Measurements from ENCODE around the gene POPDC2. TPM values are rescaled to one million over a fixed set of nuclear protein-coding genes. Genes with fewer than 3 reads are reported as not detected.

The POPDC2 gene
- polyA plus RNA-seq, 1 of the 3 experiments (the other 2 are of a cell fraction) = 19.9 TPM

DNA sequence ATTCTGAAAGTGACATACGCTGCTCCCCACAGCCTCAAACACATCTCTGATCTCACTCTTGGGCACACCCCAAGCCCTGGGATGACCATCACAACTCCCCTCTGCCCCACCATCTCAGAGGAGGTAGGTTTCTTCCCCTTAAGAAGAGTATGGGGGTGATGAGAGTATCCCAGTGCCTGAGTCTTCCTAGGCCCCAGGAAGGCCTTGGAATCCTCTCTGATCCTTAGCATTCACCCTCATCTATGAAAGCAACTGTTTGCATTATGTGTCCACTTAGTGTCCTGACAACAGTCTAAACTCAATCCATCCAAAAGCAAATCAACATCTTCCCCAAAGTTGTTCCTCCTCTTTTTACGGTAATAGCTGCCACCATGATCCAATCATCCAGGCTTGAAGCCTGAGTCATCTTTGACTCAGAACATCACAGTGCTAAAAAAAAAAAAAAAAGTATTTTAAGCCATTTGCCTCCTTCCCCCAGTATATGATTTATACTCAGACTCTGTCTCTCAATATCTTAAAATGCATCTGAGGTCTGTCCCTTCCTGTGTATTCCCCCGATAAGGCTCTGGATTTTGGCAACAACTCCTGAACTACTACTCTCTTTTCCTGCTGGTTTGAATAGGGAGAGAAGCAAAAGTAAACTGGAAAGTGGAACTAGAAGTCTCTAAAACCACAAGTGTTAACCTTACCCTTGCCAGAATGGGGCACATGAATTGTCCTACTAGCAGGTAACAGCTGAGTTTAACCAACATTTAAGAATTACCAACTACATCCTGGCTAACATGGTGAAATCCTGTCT is 22.5 kb downstream of the POPDC2 start (continued):
- TF ChIP-seq GATA2 (CRISPR knock-in tag; IDR thresholded peaks at IDR 0.05) = peak; percentile 66; the same call in 1 of the 2 replicates
- 0 out of 2 replicates have a peak, but pooled peaks have one; percentile 17 for TF ChIP-seq RAD21 (IDR thresholded peaks at IDR 0.05; ENCODE audit: low read length)
- TF ChIP-seq, protein P1, sequence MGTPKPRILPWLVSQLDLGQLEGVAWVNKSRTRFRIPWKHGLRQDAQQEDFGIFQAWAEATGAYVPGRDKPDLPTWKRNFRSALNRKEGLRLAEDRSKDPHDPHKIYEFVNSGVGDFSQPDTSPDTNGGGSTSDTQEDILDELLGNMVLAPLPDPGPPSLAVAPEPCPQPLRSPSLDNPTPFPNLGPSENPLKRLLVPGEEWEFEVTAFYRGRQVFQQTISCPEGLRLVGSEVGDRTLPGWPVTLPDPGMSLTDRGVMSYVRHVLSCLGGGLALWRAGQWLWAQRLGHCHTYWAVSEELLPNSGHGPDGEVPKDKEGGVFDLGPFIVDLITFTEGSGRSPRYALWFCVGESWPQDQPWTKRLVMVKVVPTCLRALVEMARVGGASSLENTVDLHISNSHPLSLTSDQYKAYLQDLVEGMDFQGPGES (IDR thresholded peaks at IDR 0.05; ENCODE audit: low read depth, low read length) = no peak
- peak; percentile 97 for TF ChIP-seq RXRA (IDR thresholded peaks at IDR 0.05; ENCODE audit: borderline replicate concordance, low read depth)
- TF ChIP-seq, protein P2, sequence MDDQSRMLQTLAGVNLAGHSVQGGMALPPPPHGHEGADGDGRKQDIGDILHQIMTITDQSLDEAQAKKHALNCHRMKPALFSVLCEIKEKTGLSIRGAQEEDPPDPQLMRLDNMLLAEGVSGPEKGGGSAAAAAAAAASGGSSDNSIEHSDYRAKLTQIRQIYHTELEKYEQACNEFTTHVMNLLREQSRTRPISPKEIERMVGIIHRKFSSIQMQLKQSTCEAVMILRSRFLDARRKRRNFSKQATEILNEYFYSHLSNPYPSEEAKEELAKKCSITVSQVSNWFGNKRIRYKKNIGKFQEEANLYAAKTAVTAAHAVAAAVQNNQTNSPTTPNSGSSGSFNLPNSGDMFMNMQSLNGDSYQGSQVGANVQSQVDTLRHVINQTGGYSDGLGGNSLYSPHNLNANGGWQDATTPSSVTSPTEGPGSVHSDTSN (IDR thresholded peaks at IDR 0.05) = peak; percentile 95
- TF ChIP-seq NRF1 (IDR thresholded peaks at IDR 0.05; ENCODE audit: low read depth, low read length) = no peak
- TF ChIP-seq, protein P3, sequence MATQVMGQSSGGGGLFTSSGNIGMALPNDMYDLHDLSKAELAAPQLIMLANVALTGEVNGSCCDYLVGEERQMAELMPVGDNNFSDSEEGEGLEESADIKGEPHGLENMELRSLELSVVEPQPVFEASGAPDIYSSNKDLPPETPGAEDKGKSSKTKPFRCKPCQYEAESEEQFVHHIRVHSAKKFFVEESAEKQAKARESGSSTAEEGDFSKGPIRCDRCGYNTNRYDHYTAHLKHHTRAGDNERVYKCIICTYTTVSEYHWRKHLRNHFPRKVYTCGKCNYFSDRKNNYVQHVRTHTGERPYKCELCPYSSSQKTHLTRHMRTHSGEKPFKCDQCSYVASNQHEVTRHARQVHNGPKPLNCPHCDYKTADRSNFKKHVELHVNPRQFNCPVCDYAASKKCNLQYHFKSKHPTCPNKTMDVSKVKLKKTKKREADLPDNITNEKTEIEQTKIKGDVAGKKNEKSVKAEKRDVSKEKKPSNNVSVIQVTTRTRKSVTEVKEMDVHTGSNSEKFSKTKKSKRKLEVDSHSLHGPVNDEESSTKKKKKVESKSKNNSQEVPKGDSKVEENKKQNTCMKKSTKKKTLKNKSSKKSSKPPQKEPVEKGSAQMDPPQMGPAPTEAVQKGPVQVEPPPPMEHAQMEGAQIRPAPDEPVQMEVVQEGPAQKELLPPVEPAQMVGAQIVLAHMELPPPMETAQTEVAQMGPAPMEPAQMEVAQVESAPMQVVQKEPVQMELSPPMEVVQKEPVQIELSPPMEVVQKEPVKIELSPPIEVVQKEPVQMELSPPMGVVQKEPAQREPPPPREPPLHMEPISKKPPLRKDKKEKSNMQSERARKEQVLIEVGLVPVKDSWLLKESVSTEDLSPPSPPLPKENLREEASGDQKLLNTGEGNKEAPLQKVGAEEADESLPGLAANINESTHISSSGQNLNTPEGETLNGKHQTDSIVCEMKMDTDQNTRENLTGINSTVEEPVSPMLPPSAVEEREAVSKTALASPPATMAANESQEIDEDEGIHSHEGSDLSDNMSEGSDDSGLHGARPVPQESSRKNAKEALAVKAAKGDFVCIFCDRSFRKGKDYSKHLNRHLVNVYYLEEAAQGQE (IDR thresholded peaks at IDR 0.05; ENCODE audit: low read depth, low read length) = 0 out of 2 replicates have a peak, but pooled peaks have one; percentile 31
- 0 out of 2 replicates have a peak, but pooled peaks have one; percentile 27 for TF ChIP-seq MXI1 (IDR thresholded peaks at IDR 0.05; ENCODE audit: low read depth, low read length)
- TF ChIP-seq EP300 (IDR thresholded peaks at IDR 0.05; ENCODE audit: borderline replicate concordance in 1 of 2, low read depth in 1 of 2, low read length in 1 of 2) = peak; percentile 93 to 96
- no peak for TF ChIP-seq GABPA (IDR thresholded peaks at IDR 0.05; ENCODE audit: low read depth)
- TF ChIP-seq CHD2 (IDR thresholded peaks at IDR 0.05; ENCODE audit: low read length, partially characterized antibody) = peak; percentile 57
- no peak for TF ChIP-seq FOXJ3 (CRISPR knock-in tag; IDR thresholded peaks at IDR 0.05)
- TF ChIP-seq EZH2phosphoT487 (IDR thresholded peaks at IDR 0.05; ENCODE audit: borderline replicate concordance, low read depth) = no peak
- TF ChIP-seq JUND (IDR thresholded peaks at IDR 0.05) = peak; percentile 98
- TF ChIP-seq FOXM1 (IDR thresholded peaks at IDR 0.05; ENCODE audit: low read depth) = peak; percentile 91
- TF ChIP-seq YY1 (IDR thresholded peaks at IDR 0.05; ENCODE audit: low read depth) = peak; percentile 39; the same call in 1 of the 2 replicates
- TF ChIP-seq, protein P4, sequence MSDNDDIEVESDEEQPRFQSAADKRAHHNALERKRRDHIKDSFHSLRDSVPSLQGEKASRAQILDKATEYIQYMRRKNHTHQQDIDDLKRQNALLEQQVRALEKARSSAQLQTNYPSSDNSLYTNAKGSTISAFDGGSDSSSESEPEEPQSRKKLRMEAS (IDR thresholded peaks at IDR 0.05; ENCODE audit: low read depth) = peak; percentile 71
- TF ChIP-seq TEAD4 (IDR thresholded peaks at IDR 0.05; ENCODE audit: borderline replicate concordance, insufficient read depth) = peak; percentile 93
- TF ChIP-seq FOSL2 (IDR thresholded peaks at IDR 0.05; ENCODE audit: borderline replicate concordance, low read depth) = peak; percentile 98
- peak; percentile 60 for TF ChIP-seq ELF1 (IDR thresholded peaks at IDR 0.05)
